HG02970 (cell line): Measurements from ENCODE around the gene MILR1.

ENCODE experiments used
- ATAC-seq: cut with Tn5 transposase; IDR thresholded peaks from one replicate; pipeline ENCODE4 v1.9.1; 2021; ENCODE audit warnings: mild to moderate bottlenecking, moderate library complexity, moderate number of reproducible peaks; ENCODE audit not compliant: unreplicated experiment, low FRiP score

MILR1 gene

DNA sequence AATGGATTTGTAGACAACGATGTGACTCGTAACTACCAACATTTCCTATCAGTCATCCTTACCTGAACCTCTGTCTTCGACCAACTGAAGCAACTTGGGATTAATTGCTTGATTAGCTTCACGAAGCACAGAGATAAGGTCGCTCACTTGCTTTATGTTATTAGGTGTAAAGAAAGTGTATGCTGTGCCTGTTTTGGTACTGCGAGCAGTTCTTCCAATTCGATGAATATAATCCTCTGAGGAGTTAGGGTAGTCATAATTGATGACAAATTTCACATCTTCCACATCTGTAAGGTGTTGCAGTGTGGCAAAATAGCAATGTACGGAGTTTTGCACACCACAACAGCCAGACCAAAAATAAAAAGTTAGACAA is 51.6 kb downstream of the MILR1 start:
- ATAC-seq, result no peak

DNA sequence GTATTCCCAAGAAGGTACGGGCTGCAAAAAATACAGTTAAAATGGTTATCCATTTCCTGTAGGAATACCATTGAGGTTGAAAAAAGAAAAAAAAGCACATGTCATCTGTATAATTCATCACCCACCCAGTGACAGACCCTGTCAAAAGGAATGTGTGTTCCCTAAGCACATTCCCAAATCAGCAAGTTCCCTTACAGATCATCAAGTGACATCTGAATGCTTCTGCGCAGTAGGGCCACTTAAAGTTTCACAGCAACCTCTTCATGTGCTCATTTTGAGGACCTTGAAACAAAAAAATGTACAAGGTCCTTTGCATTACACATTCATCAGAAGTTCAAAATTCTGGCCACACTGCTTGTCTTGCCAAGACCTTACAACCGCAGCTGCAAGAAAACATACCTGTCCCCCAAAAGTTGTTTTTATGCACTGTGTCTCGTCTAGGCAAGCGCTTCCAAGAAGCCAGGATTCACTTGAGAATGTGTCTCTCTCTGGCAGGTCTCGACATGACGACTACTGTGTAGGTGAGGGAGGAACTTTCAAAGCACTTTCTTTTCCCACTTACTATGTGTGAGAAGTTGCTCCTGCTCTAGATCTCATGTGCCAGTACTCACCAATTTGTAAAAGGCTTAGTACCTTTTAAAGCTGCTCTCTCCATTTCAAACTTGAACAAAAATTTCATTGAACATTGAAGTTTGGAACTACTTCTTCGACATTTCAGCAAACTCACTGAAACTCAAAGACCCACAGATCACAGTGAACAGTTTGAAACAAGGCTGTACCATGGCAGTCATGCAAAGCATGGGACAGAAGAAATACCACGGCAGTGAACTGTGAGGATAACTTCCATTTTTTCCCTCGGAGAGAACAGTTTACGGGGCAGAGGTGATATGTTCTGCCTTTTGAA is 52.2 kb downstream of the MILR1 start:
- no peak for ATAC-seq

GRCh38 chr17:64502021-64502420 is 53.1 kb downstream of the MILR1 start:
- ATAC-seq, result no peak

DNA sequence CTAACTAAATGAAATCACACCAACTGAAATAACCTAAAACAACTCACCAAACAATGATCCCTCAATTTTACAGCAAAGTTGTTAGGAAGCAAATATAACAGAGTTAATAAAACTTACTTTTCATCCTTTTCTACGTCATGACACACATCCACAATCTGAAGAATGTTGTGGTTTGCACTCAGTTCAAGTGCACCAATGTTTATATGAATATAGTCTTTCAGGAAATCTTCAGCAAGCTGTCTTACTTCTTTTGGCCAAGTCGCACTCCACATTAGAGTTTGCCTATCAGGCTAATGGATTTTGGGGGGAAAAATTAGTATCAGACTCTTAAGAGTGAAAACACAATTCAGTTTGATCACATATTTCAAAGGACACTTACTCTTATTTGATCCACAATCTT is 53.9 kb downstream of the MILR1 start:
- ATAC-seq, result no peak

- ATAC-seq, result no peak
These were observed 54.4 kb downstream of the MILR1 start for GRCh38 chr17:64503341-64503740.

DNA sequence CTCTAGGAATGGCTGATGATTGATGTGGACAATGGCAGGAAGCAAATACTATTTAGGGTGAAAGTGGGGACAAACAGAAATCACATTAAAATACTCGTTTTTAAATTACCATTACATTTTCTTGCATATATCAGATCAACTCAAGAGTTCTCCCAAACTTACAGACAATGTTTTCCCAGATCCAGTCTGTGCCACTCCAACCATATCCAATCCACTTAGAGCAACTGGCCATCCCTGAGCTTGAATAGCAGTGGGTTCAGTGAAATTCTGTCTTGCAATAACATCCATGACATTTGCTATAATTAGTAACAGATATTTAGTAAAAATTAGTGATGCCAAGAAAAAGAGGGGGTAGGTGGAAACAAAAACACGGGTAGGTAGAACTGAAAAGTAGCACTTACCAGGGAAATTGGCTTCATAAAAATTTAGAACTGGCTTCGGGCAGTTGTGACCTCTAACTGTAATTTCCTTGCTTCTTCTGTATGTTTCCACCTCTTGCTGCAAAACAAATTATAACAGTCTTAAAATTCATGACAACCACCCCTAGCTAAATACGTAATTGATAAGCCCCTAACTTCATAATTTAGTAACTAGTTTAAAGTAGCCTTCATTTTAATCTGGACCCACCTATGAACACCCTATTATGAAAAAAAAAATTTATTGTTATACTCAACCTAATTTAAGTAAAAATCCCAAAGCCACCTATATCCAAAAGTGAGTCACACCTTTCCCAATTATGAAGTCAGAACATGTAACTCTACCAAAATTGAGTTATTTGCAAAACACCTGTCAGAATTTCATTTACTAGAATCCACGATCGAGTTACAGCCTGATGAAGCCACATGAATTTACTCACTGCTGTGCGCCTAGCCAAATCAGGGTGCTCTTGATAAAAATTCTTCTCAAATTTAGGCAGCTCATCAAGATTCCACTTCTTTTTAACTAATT is 55.2 kb downstream of the MILR1 start:
- no peak for ATAC-seq

DNA sequence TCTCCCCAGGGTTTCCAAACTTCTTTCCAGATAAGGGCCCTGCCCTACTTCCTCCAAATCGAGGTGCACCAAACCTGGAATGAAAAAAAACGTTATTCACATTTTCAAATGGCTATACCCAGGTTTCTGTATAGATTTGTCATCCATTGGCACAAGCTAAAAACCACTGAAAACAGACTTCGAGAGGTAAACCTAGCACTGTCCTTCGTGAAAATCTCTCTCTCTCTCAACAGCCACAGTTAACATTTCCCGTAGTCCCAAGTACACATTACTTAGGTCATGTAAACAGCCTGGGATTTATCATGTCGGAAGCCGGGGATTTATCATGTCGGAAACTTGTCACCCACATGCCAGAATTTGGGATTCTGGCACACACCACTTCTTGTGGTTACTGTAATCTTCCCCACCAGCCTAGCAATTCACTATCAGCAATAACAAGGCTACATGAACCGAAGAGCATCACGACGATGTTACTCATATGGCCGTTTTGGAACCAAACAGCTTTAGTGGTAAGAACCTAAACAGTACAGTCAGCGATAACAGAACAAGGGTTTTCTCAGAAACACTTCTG is 55.9 kb downstream of the MILR1 start:
- no peak for ATAC-seq

DNA sequence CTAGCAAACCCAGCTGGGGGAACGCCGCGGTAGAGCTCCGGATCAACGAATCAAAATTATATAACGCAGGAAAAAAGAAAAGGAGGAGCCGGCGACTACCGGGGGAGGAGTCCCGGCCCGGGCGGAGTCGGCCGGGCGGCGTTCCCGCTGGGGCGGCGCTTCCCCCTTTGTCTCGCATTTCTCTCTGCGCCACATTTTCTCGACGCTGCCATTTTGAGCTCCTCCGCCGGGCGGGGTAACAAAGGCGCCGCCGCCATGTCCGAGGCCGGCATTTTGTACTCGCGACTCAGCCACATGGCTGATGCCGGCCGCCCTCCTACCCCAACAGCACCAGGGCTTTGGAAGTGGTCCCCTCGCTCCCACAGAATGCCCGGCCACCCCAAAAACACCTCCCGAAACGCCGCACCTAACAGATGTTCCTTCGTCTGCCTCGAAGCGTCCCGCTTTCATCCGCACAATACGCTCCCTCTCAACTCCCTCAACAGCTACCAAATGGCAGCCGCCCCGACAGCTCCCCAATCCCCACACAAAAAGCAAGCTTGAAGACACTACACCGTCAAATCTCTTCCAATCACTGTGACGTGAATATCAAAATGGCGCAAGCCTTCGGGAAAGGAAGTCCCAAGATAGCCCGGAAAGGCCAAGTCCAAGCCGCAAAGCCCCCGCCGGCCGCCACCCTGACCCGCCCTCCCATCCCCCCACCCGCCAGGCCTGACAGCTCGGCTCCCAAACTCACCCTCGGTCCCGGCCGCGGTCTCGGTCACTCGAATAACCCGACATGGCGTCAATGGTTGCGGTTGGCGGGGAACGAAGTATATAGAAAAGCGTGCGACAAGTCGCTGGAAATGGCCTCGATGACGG is 56.7 kb downstream of the MILR1 start:
- peak; percentile 1 for ATAC-seq

GRCh38 chr17:64506201-64506575 is 57.3 kb downstream of the MILR1 start, which contains the start of gene DDX5:
TSS of gene DDX5 (minus strand) at chr17:64506289. CDS start at chr17:64506119, 170 bp downstream.
- peak; percentile 68 for ATAC-seq

DNA sequence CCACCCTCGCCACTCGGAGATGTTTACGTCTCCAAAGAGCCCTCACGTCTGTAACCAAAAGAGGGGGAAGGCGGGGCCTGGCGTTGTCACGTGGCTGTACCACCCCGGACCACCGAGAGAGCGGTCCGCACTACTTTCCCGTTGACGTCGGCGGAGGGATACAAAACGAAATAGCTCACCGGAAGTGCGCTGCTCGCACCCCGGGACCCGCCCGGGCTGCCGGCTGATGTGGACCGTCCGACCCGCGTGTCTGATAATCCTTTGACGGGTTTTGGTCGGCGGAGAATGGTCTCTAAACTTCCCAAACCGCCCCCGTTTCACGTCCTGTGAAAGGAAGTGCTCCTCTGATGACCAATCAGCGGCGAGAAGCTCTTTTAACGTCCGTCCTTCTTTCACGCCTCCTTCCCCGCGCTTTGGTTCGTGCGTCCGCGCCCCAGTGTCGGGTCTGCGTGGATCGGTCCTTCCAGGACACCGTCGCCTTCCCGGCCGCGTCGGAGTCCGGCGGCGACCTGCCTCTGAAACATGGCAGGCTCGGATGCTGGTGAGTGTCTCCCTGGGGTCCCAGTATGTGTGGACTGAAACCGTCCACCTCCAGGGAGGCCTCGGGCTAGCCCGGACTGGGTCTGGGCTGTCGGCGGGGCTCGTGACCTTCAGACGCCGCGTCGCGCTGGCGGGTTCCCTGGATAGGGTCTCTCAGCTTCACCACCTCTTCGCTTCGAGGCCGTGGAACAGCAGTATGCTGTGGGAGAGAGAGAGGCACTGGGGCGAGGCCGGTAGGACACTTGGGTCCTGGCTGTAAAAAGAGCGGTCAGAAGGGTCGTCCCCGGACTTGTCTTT is 57.9 kb downstream of the MILR1 start, which contains the start of gene CEP95:
CEP95 (plus strand) TSS at position 402 of the 837 bp plus-strand sequence; CDS start at position 523, 121 bp downstream.
- ATAC-seq, result peak; percentile 58

- ATAC-seq, result peak; percentile 4
These were observed 58.5 kb downstream of the MILR1 start for GRCh38 chr17:64507413-64507782.

GRCh38 chr17:64508683-64509082 is 59.8 kb downstream of the MILR1 start:
- no peak for ATAC-seq

DNA sequence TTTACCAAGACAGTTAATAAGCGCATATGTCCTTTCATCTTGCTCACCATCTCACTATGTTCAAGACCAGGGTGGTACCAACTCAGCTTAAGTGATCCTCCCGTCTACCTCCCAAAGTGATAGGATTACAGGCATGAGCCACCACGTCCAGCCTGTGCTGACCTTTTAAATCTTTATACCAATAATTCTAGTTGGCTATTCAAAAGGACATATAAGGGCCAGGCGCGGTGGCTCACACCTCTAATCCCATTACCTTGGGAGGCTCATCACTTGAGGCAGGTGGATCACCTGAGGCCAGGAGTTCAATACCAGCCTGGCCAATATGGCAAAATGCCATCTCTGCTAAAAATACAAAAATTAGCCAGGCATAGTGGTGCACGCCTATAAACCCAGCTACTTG is 60.3 kb downstream of the MILR1 start:
- no peak for ATAC-seq

GRCh38 chr17:64515419-64515818 is 66.5 kb downstream of the MILR1 start:
- ATAC-seq, result no peak

DNA sequence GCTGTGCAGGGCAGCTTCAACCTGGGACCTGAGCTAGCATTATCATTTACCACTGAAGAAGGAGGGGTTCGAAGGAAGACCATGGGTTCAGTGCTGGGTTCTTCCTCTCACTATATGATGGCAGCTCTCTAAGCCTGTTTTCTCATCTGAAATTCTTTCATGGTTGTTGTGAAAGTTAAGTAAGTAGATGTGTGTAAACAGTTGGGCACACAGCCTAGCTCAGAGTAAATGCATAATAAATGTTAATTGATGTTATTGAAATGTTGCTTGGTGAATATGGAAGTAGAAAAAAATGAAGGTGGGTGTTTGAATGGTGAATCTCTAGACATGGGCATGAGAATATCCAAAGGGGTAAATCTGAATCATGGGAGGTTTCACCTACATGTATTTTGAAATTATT is 66.9 kb downstream of the MILR1 start:
- no peak for ATAC-seq
